Nephron progenitor cell (in vitro differentiated cells): Measurements from ENCODE around the gene RNF223.

Experiments
- DNase-seq: peaks from one replicate; pipeline ENCODE4 v3.0.0; 2021
- H3K27ac Mint-ChIP-seq: 2 replicates; pipeline ENCODE4 v1.8.0; 2021; ENCODE audit warnings: mild to moderate bottlenecking, moderate library complexity, mixed read lengths
- H3K27me3 Mint-ChIP-seq: 2 replicates; pipeline ENCODE4 v1.8.0; 2021; ENCODE audit warnings: mild to moderate bottlenecking, low read depth, mixed read lengths; ENCODE audit not compliant: poor library complexity
- H3K36me3 Mint-ChIP-seq: 2 replicates; pipeline ENCODE4 v1.8.0; 2021; ENCODE audit warnings: low read depth, mixed read lengths
- H3K4me1 Mint-ChIP-seq: 2 replicates; pipeline ENCODE4 v1.8.0; 2021; ENCODE audit warnings: mixed read lengths
- H3K4me3 Mint-ChIP-seq: 2 replicates; pipeline ENCODE4 v1.8.0; 2021; ENCODE audit warnings: mild to moderate bottlenecking, moderate library complexity, mixed read lengths
- H3K9me3 Mint-ChIP-seq: 2 replicates; pipeline ENCODE4 v1.8.0; 2021; ENCODE audit warnings: mild to moderate bottlenecking, moderate library complexity, mixed read lengths
- CTCF ChIP-seq: fragments of 200-600 bp; sonication (generic); IDR thresholded peaks from 2 replicates; pipeline ENCODE4 v1.5.0; 2021; ENCODE audit warnings: antibody characterized with exemption

RNF223 gene

GRCh38 chr1:1092894-1093609 is 18.9 kb upstream of the RNF223 start:
- DNase-seq = no peak
- TF ChIP-seq CTCF = no peak
- peaks cover 33% of the 10 kb centered on the region for H3K36me3 Mint-ChIP-seq
- H3K4me1 Mint-ChIP-seq = peaks cover 23% of the 10 kb centered on the region
- no peak overlapping the region for H3K27ac Mint-ChIP-seq
- H3K9me3 Mint-ChIP-seq = peaks cover 25% of the 10 kb centered on the region
- H3K27me3 Mint-ChIP-seq = no peaks in the 10 kb centered on the region
- H3K4me3 Mint-ChIP-seq = no peak overlapping the region

- no peak for TF ChIP-seq CTCF
- Mint-ChIP-seq H3K4me3 (no peak overlapping the region), H3K4me1 (peaks cover 23% of the 10 kb centered on the region), H3K36me3 (peaks cover 33% of the 10 kb centered on the region), H3K27ac (no peak overlapping the region), H3K9me3 (peaks cover 20% of the 10 kb centered on the region), H3K27me3 (no peaks in the 10 kb centered on the region)
- DNase-seq = no peak
Measured at GRCh38 chr1:1092149-1092855, 18.2 kb upstream of the RNF223 start.

GRCh38 chr1:1091344-1092148 is 17.4 kb upstream of the RNF223 start:
- Mint-ChIP-seq H3K9me3 (peaks cover 20% of the 10 kb centered on the region), H3K4me1 (peaks cover 26% of the 10 kb centered on the region), H3K27ac (no peak overlapping the region), H3K27me3 (no peaks in the 10 kb centered on the region), H3K4me3 (no peak overlapping the region), H3K36me3 (peaks cover 33% of the 10 kb centered on the region)
- TF ChIP-seq CTCF = no peak
- no peak for DNase-seq

- TF ChIP-seq CTCF = no peak
- Mint-ChIP-seq H3K27ac (no peak overlapping the region), H3K9me3 (peaks cover 20% of the 10 kb centered on the region), H3K36me3 (peaks cover 26% of the 10 kb centered on the region), H3K4me3 (no peak overlapping the region), H3K4me1 (peaks cover 28% of the 10 kb centered on the region), H3K27me3 (no peaks in the 10 kb centered on the region)
- no peak for DNase-seq
Measured at GRCh38 chr1:1090424-1091343, 16.6 kb upstream of the RNF223 start.

GRCh38 chr1:1089731-1090423 is 15.8 kb upstream of the RNF223 start:
- H3K4me1 Mint-ChIP-seq = peaks cover 28% of the 10 kb centered on the region
- no peak for DNase-seq

More at GRCh38 chr1:1089731-1090423, 15.8 kb upstream of the RNF223 start:
- Mint-ChIP-seq H3K27me3 (no peaks in the 10 kb centered on the region), H3K4me3 (no peak overlapping the region), H3K36me3 (peaks cover 18% of the 10 kb centered on the region), H3K27ac (peak overlapping the region; percentile 80), H3K9me3 (peaks cover 12% of the 10 kb centered on the region)
- TF ChIP-seq CTCF = no peak
